Stimulated activated CD8-positive, alpha-beta memory T cell treated with anti-CD3 and anti-CD28 coated beads, Interleukin-12 subunit alpha, Interleukin-12 subunit beta, amount 100 ng/mL, for 24 hours (primary cell): ENCODE results near the gene OBSCN.

Source experiments
- DNase-seq: peaks from one replicate; pipeline ENCODE4 v3.0.0-alpha.2; 2020; ENCODE audit errors: extremely low read depth

OBSCN gene

GRCh38 chr1:228341450-228341813, 133.6 kb downstream of the OBSCN start:
- DNase-seq: no peak

- DNase-seq: no peak
Observed at GRCh38 chr1:228341814-228342626, 134.2 kb downstream of the OBSCN start.

GRCh38 chr1:228342627-228343190, 134.9 kb downstream of the OBSCN start:
- DNase-seq: no peak

- DNase-seq: no peak
Observed at GRCh38 chr1:228343191-228343661, 135.4 kb downstream of the OBSCN start.

DNA sequence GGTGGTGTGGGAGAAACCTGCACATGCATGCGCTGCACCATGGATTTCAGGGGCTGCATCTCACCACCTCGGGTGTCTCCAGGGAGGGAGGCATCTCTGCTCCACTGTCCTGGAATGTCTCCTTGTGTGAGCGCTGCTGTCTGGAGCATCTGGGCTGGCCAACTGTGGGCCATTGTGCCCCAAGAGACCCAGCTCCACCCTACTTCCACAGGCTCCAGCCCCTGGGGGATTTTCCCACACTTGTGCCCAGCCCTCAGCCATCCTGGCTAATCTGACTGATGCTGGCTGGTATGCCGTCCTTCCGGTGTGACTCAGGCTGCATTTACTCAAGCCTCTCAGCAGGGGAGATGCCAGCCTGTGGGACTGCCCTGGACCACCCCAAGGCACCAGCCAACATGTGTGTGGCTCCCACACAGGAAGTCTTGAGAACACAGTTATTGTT, 136.8 kb downstream of the OBSCN start:
- no peak for DNase-seq

GRCh38 chr1:228345201-228345930, 137.5 kb downstream of the OBSCN start:
- DNase-seq: no peak

- no peak for DNase-seq
Observed at GRCh38 chr1:228346731-228347130, 138.9 kb downstream of the OBSCN start.

DNA sequence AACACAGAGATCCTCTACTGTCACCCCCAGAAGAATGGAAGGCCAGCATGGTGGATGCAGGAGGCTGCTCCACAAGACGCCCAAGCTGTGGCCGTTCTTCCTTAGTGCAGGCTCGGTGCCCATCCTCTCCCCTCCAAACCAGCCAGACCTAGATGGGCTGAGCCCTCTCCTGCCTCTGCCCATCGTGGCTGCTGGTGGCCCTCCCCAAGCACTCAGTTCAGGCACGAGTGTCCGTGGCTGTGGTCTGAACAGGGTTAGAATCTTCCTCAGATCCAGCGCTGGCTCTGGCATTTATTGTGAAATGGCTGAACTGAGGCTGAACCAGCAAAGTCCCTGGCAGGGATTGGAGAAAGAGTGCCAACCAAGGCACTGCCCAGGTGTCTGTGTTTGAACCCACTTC, 139.3 kb downstream of the OBSCN start:
- DNase-seq: no peak

DNA sequence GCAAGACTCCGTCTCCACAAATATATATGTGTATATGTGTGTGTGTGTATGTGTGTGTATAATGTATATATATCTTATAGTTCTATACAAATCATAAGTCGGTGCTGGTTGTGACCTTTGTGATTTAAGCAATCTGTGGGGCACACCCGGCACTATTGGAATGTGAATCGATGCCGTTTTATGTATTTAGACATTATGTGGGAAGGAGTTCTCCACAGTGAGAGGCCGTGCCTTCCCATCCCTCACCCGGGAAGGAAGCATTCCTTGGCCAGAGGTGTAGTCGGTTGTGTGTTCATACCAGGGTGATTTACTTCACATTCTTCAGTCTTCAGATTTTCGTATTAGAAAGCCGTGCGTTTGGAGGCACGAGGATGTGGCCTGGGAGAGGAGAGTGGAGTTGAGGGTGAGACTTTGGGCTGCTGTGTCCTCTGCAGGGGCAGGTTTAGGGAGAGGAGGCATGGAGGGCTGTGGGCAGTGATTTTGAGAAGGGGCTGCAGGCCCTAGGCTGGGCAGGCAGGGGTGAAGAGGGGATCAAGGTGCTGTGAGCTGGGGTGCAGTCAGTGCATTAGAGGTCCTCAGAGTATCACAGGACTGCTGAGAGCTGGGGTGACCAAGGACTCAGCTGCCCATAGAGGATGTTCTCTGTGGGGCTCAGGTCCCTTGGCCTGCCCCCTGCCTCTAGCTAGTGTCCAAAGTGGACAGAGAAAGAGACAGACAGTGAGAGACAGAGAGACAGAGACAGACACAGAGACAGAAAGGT, 141.0 kb downstream of the OBSCN start:
- no peak for DNase-seq

GRCh38 chr1:228349701-228350171, 141.9 kb downstream of the OBSCN start:
- no peak for DNase-seq

DNA sequence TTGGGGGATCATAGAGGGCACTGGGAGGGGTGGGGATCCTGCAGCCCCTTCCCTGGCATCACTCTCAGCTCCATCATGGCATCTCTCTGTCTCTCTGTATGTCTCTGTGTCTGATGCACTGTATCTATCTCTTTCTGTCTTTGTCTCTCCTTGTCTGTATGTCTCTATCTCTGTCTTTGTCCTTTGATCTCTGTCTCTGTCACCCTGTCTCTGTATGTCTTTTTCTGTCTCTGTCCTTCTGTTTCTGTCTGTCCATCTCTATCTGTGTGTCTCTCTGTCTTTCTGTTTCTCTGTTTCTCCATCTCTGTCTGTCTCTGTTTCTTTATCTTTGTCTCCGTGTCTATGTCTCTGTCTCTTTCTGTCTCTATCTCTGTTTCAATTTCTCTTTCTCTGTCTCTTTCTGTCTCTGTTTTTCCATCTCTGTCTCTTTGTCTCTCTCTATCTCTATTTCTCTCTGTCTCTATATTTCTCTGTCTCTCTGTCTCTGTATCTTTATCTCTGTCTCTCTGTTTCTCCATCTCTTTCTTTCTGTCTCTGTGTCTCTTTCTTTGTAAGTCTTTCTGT, 142.4 kb downstream of the OBSCN start:
- DNase-seq: no peak

DNA sequence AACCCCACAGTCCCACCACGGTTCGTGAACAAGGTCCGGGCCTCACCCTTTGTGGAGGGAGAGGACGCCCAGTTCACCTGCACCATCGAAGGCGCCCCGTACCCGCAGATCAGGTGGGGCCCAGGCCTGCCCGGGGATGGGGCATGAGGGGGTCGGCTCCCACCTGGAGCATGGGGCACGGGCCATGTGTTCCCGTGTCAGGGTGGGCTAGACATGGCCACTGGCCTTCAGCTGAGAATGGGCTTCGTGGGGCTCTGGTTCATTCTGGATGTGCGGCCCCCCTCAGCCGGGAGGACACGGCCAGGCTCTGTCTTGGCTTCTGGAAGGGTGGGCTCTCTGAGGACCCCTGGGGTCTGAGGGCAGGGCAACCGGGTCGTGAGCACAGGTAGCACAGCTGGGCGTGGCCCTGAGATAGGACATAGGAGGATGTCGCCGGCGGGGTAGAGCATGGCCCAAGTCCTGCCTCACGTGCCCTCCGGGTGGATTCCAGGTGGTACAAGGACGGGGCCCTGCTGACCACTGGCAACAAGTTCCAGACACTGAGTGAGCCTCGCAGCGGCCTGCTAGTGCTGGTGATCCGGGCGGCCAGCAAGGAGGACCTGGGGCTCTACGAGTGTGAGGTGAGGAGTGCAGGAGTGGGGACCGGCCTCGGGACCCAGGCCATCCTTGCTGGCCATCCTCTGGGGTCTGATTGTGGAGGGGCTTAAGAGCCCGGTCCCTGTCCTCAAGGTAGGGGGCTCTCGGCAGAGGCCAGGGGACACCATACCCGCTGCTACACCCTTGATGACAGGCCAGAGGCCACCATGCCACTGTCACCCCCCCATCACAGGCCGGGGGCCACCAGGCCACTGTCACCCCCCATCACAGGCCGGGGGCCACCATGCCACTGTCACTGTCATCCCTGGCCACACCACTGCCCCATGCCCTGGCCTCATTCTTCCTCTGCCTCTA, 143.3 kb downstream of the OBSCN start:
- no peak for DNase-seq

DNA sequence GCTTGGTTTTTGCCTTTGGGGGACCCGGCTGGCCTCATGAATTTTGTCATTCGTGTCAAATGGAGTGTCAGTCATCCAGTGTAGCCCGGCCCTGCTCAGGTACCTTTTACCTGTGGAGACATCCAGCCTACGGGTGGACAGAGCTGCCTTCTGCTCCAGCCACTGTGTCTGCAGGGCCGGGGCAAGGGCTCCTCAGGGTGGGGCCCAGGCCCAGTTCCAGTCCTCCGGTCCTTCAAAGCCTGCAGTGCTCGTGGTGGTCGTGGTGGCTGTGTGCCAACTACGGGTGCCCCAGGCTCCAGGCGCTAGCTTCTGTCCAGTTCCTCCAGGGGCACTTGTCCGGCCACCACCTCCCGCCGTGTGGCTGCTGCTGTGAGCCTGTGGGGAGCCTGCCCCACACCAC, 144.0 kb downstream of the OBSCN start:
- DNase-seq: no peak

GRCh38 chr1:228352677-228353481, 145.0 kb downstream of the OBSCN start:
- no peak for DNase-seq

DNA sequence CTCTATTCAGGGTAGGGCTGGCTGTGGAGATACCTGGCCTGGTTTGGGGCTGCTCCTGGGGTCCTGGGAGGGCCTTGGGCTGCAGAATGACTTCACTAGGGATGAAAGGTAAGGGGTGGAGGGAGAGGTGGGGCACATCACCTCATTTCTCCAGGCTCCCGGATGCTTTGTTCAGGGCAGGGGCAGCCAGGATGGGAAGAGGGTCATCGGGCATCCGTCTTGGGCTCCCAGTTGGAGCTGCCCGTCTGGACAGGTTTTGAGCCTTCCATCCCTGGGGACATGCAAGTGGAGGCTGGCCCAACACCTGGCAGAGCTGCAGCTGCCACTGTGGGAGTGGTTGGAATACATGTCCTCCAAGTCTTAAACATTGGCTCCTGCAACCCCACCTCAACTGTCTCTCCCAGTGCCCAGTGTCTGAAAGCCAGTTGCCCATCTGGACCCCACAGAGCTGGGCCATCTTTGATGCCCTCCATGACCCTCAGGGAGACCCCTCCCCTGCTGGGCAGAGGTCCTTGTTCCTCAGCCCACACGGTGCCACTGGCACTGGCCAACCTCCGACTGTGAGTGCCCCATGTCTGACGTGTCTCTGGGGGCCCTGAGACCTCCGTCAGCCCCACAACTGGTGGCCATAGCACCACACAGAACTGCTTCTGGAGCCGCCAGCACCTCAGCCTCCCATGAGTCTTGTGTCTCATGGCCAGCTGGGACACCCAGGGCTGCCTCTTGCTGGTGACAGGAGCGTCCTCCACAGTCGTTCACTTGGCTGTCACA, 145.9 kb downstream of the OBSCN start:
- DNase-seq: no peak

- DNase-seq: no peak
Observed at GRCh38 chr1:228354390-228355320, 146.8 kb downstream of the OBSCN start.

DNA sequence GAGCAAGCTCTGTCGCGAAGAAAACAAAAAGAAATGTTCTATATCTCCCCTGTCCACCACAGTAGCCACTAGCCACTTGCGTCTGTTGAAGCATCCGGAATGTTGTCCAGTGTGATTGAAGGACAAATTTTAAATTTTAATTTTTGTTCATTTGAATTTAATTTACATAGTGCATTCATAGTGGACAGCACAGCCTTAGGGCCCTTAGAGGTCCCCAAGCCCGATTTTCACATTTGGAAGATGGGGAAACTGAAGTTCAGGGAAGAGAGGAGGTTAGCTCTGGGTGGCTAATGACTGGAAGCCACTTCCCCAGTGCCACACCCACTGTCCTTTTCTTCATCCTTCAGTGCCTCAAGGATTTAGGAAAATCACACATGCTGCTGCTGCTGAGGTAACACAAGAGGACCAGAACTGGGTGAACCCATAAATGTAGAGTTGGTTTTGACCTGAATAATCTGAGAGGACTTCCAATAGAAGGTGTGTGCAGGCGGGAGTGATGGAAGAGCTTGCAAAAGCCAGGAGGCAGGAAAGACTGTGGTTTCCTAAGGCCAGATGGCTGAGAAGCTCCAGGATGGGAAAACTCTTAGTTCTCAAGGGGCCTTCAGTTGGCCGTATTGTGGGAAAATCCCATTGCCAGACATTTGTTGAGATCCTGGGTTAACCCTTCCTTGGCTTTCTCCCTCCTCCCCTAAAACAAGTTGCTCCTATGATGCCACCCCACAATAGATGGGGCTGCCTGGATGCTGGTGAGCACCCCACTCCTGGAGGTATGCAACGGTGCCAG, 149.2 kb downstream of the OBSCN start:
- DNase-seq: no peak
